ENCODE data around the gene ATP8B1.

GRCh38 chr18:57807336-57808117, 4.4 kb upstream of the ATP8B1 start:
- no peak for TF ChIP-seq CTCF (IDR thresholded peaks at IDR 0.05 in 2 of 3, conservative IDR thresholded peaks at IDR 0.05 in 1 of 3; ENCODE audit: insufficient read depth in 2 of 3, low read depth in 1 of 3, low read length in 3 of 3)
- no peak for TF ChIP-seq REST (IDR thresholded peaks at IDR 0.05; ENCODE audit: borderline replicate concordance)
- TF ChIP-seq REST (CRISPR knock-in tag; IDR thresholded peaks at IDR 0.05; ENCODE audit: low read depth): no peak
- TF ChIP-seq ELK1 (CRISPR knock-in tag; IDR thresholded peaks at IDR 0.05): no peak
- no peak for TF ChIP-seq FOS (IDR thresholded peaks at IDR 0.05; ENCODE audit: extremely low read depth, insufficient read length)
- TF ChIP-seq ATF6 (CRISPR knock-in tag; IDR thresholded peaks at IDR 0.05): no peak
- TF ChIP-seq EZH2 (IDR thresholded peaks at IDR 0.05; ENCODE audit: borderline replicate concordance, low read depth, low read length): no peak
- no peak for TF ChIP-seq TARDBP (IDR thresholded peaks at IDR 0.05)
- TF ChIP-seq MYC (IDR thresholded peaks at IDR 0.05; ENCODE audit: low read depth, low read length): no peak
- TF ChIP-seq MYC (CRISPR knock-in tag; IDR thresholded peaks at IDR 0.05; ENCODE audit: borderline replicate concordance, low read depth): no peak
- TF ChIP-seq ZBTB1 (CRISPR knock-in tag; IDR thresholded peaks at IDR 0.05; ENCODE audit: borderline replicate concordance, low read depth): no peak
- TF ChIP-seq MCM5 (IDR thresholded peaks at IDR 0.05; ENCODE audit: low read depth): no peak
- TF ChIP-seq ZNF699 (CRISPR knock-in tag; IDR thresholded peaks at IDR 0.05; ENCODE audit: insufficient replicate concordance): no peak
